Astrocyte of the spinal cord (primary cell): ENCODE data around the gene BFAR.

Experiments
- DNase-seq: peaks from one replicate; pipeline ENCODE4 v3.0.0; 2011; ENCODE audit warnings: low read depth, low spot score
- H3K4me3 ChIP-seq: 2 replicates; pipeline ENCODE4 v1.5.1; 2011; ENCODE audit warnings: low read depth, mild to moderate bottlenecking, low read length, moderate library complexity
- in situ Hi-C: cut with HindIII; loops from 2 replicates; pipeline ENCODE4 v1.10.0; 2017; ENCODE audit warnings: low sequenced_read_pairs
- TF ChIP-seq, protein P1 (sequence below): IDR thresholded peaks from 2 replicates; pipeline ENCODE4 v1.5.1; 2012; ENCODE audit warnings: low read depth, mild to moderate bottlenecking, low read length, inconsistent platforms

Gene BFAR

DNA sequence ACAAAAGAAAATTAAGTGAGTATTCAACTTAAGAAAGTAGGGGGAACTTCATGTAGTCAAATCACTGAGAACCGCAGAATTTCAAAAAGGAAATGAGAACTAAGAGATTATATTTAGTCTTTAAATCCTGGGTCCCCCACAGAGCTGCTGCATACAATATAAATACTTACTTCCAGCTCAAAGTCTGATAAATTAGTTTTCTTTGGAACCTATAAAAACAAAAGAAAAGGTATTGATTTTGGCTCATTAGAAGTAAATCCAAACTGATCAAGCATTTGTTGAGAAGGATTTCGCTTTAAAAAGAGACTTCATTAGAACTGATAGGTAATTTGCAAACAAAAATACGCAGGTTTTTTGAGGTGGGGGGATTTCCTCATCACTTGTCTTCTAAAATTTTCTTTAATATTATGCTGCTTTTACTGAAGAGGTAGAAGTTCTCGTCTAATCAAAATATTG, 24.6 kb upstream of the BFAR start:
- no peak overlapping the region for H3K4me3 ChIP-seq
- DNase-seq = no peak
- TF ChIP-seq, protein P1, sequence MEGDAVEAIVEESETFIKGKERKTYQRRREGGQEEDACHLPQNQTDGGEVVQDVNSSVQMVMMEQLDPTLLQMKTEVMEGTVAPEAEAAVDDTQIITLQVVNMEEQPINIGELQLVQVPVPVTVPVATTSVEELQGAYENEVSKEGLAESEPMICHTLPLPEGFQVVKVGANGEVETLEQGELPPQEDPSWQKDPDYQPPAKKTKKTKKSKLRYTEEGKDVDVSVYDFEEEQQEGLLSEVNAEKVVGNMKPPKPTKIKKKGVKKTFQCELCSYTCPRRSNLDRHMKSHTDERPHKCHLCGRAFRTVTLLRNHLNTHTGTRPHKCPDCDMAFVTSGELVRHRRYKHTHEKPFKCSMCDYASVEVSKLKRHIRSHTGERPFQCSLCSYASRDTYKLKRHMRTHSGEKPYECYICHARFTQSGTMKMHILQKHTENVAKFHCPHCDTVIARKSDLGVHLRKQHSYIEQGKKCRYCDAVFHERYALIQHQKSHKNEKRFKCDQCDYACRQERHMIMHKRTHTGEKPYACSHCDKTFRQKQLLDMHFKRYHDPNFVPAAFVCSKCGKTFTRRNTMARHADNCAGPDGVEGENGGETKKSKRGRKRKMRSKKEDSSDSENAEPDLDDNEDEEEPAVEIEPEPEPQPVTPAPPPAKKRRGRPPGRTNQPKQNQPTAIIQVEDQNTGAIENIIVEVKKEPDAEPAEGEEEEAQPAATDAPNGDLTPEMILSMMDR = no peak
- in situ Hi-C loops = no loop called here

DNA sequence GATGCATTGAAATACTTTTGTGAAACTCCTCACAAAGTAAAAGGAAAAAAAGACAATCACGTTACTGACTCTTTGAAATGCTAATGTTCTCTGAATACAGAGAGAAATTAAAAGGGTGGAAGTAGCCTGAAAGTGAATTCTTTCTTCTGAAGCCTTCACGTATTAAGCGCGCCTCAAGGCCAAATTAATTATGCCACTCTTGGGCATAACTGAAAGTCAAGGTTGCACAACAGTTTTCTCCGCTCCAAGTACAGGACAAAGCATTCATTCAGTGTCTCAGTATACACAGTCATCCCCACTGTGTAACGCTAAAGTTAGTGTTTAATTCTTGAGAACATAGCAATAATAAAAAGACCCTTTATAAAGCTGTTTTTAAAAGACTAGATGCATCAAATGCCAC, 24.1 kb upstream of the BFAR start:
- H3K4me3 ChIP-seq = no peak overlapping the region
- no peak for DNase-seq
- TF ChIP-seq, protein P1 = no peak
- in situ Hi-C loops = no loop called here

DNA sequence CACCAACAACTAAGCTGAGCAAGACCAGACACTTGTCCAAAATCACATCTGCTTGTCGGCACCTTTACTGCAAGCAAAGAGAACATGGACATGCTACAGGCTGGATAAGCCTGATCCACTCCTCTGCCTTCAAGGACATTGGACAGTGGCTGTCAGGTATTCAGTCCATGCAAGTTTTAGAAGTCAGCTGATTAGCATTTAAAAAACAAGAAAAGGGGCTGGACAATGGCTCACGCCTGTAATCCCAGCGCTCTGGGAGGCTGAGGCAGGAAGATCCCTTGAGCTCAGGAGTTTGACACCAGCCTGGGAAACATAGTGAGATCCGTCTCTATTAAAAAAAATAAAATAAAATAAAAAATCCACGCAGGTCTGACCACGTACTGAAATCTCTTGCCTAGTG, 23.0 kb upstream of the BFAR start:
- in situ Hi-C loops = no loop called here
- H3K4me3 ChIP-seq = no peak overlapping the region
- DNase-seq = no peak
- TF ChIP-seq, protein P1 = no peak

DNA sequence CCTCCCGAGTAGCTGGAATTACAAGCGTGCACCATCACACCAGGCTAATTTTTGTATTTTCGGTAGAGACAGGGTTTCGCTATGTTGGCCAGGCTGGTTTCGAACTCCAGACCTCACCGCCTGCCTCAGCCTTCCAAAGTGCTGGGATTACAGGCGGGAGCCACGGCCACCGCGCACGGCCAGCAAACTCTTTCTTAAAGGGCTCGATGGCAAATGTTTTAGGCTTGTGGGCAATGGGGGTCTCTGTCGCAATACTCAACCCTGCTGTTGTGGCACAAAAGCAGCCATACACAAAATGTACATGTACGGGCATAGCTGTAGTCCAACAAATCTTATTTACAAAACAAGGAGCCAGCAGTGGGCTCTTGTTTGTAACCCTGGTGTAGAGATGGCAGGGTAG, 21.1 kb upstream of the BFAR start:
- no peak for DNase-seq
- in situ Hi-C loops = no loop called here
- no peak overlapping the region for H3K4me3 ChIP-seq
- TF ChIP-seq, protein P1 = no peak

DNA sequence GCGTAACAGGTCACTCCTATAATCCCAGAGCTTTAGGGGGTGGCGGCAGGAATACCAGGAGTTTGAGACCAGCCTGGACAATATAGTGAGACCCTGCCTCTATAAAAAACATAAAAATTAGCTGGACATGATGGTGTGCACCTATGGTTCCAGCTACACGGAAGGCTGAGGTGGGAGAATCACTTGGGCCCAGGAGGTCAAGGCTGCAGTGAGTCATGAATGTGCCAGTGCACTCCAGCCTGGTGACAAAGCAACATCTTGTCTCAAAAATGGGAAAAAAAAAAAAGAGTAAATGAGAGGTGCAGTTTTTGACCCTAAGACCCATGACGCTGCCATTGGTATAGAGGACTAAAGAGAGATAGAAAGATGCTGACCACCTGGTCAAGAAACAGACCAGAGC, 18.8 kb upstream of the BFAR start:
- TF ChIP-seq, protein P1 = no peak
- in situ Hi-C loops = no loop called here

DNA sequence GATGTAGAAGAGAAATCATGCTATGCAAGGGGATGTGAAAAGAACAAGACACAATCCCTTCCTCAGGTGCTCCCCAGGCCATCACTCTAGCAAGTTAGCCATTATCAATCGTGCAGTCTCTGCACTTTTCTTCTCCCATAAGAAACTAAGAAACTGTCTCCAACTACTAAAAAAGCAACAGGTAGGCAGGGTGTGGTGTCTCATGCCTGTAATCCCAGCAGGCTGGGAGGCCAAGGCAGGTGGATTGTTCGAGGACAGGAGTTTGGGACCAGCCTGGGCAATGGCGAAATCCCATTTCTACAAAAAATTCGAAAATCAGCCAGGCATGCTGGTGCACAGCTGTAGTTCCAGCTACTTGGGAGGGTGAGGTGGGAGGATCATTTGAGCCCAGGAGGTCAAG, 16.5 kb upstream of the BFAR start:
- in situ Hi-C loops = no loop called here
- DNase-seq = no peak

More for the DNA sequence above, 18.8 kb upstream of the BFAR start:
- no peak overlapping the region for H3K4me3 ChIP-seq
- no peak for DNase-seq

More for the DNA sequence above, 16.5 kb upstream of the BFAR start:
- TF ChIP-seq, protein P1 = no peak
- no peak overlapping the region for H3K4me3 ChIP-seq
